DMS53 treated with DMSO at 0.1 percent for 48 hours (cell line): ENCODE data around the gene TRAPPC12.
"Not testable (repeated sequence)": the region's sequence is repeated elsewhere in the genome, so short reads cannot be mapped to it uniquely, and the experiment has no call there.

Experiments used
- DNase-seq: peaks from one replicate; lab custom pipeline; 2025; ENCODE audit not compliant: unreplicated experiment; lab: John Stamatoyannopoulos, UW

Gene TRAPPC12

GRCh38 chr2:3498783-3499394 lies 119.4 kb downstream of the TRAPPC12 start:
- no peak for DNase-seq

- DNase-seq: no peak
Measured at GRCh38 chr2:3500326-3500899, 120.9 kb downstream of the TRAPPC12 start.

GRCh38 chr2:3503046-3503445 lies 123.6 kb downstream of the TRAPPC12 start:
- DNase-seq: no peak

GRCh38 chr2:3503483-3503882 lies 124.0 kb downstream of the TRAPPC12 start:
- DNase-seq: no peak

GRCh38 chr2:3504741-3505140 lies 125.2 kb downstream of the TRAPPC12 start:
- peak; percentile 97 for DNase-seq

GRCh38 chr2:3505771-3506170 lies 126.3 kb downstream of the TRAPPC12 start:
- peak; percentile 12 for DNase-seq

- no peak for DNase-seq
Measured at GRCh38 chr2:3512086-3512485, 132.6 kb downstream of the TRAPPC12 start.

- no peak for DNase-seq
Measured at GRCh38 chr2:3513026-3513810, 133.7 kb downstream of the TRAPPC12 start.

- not testable (repeated sequence) for DNase-seq
Measured at GRCh38 chr2:3515438-3515837, 135.9 kb downstream of the TRAPPC12 start.

- DNase-seq: no peak
Measured at GRCh38 chr2:3516831-3517230, 137.3 kb downstream of the TRAPPC12 start.

GRCh38 chr2:3517948-3518495 lies 138.5 kb downstream of the TRAPPC12 start:
- no peak for DNase-seq

GRCh38 chr2:3518496-3519254 lies 139.2 kb downstream of the TRAPPC12 start:
- DNase-seq: peak; percentile 80

GRCh38 chr2:3519255-3520205 lies 140.0 kb downstream of the TRAPPC12 start, which contains the start of gene ADI1:
TSS of gene ADI1 (minus strand) at chr2:3519531. CDS start at chr2:3519487, 44 bp downstream.
- peak; percentile 30 for DNase-seq

- no peak for DNase-seq
Measured at GRCh38 chr2:3520591-3520990, 141.1 kb downstream of the TRAPPC12 start.

GRCh38 chr2:3522961-3523421 lies 143.5 kb downstream of the TRAPPC12 start:
- DNase-seq: no peak

- no peak for DNase-seq
Measured at GRCh38 chr2:3523551-3524041, 144.1 kb downstream of the TRAPPC12 start.

- DNase-seq: no peak
Measured at GRCh38 chr2:3526871-3527270, 147.4 kb downstream of the TRAPPC12 start.

GRCh38 chr2:3527886-3528785 lies 148.6 kb downstream of the TRAPPC12 start:
- DNase-seq: no peak
